Measurements from ENCODE around the gene KSR1.

Gene KSR1

GRCh38 chr17:27502526-27503324 is 46.5 kb downstream of the KSR1 start:
- TF ChIP-seq CTCF (IDR thresholded peaks at IDR 0.05; ENCODE audit: low read depth, low read length), result no peak
- no peak overlapping the region for H3K4me3 ChIP-seq (ENCODE audit: low read depth, low read length)

- no peak for TF ChIP-seq CTCF (IDR thresholded peaks at IDR 0.05; ENCODE audit: low read depth, low read length)
- H3K4me3 ChIP-seq (ENCODE audit: low read depth, low read length), result no peak overlapping the region
These were observed 47.4 kb downstream of the KSR1 start for GRCh38 chr17:27503611-27504010.

- no peak overlapping the region for H3K4me3 ChIP-seq (ENCODE audit: low read depth, low read length)
- no peak for TF ChIP-seq CTCF (IDR thresholded peaks at IDR 0.05; ENCODE audit: low read depth, low read length)
These were observed 48.1 kb downstream of the KSR1 start for GRCh38 chr17:27504188-27504995.

- H3K4me3 ChIP-seq (ENCODE audit: low read depth, low read length), result no peak overlapping the region
- no peak for TF ChIP-seq CTCF (IDR thresholded peaks at IDR 0.05; ENCODE audit: low read depth, low read length)
These were observed 50.3 kb downstream of the KSR1 start for GRCh38 chr17:27506348-27507218.

GRCh38 chr17:27511168-27511883 is 55.1 kb downstream of the KSR1 start:
- no peak overlapping the region for H3K4me3 ChIP-seq (ENCODE audit: low read depth, low read length)
- TF ChIP-seq CTCF (IDR thresholded peaks at IDR 0.05; ENCODE audit: low read depth, low read length), result no peak

GRCh38 chr17:27512031-27512430 is 55.8 kb downstream of the KSR1 start:
- H3K4me3 ChIP-seq (ENCODE audit: low read depth, low read length), result no peak overlapping the region
- no peak for TF ChIP-seq CTCF (IDR thresholded peaks at IDR 0.05; ENCODE audit: low read depth, low read length)
